ENCODE results near the gene GRIK2.

DNA sequence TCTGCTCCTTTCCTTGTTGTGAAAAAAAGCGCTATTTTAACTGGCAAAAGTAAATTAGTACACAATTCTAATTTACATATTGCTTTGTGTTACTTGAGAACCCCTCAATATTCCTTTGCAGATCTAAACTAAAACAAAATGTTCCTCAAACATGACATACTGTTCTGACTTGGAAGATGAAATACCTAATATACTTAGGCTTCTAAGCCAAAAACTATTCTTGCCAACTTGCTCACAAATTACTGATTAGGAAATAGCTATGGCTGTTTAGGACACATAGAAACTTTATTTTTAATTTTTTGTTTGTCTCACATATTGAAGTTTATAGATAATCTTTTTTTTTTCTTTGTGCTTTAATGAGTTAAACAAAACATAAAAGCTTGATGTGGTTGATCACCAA is 542.2 kb downstream of the GRIK2 start:
- TF ChIP-seq CTCF (IDR thresholded peaks at IDR 0.05) (no peak), ZFX (IDR thresholded peaks at IDR 0.05; ENCODE audit: borderline replicate concordance) (no peak)
